Amygdala (tissue), 56 donors: ENCODE measurements around the gene CUEDC1.
A peak's percentile ranks its signal among the peaks of the same experiment; 100 is the strongest.

ENCODE experiments used
- DNase-seq, 56 donors: peaks; one replicate each; lab custom pipeline; 2025; lab: John Stamatoyannopoulos, UW

Gene CUEDC1

DNA sequence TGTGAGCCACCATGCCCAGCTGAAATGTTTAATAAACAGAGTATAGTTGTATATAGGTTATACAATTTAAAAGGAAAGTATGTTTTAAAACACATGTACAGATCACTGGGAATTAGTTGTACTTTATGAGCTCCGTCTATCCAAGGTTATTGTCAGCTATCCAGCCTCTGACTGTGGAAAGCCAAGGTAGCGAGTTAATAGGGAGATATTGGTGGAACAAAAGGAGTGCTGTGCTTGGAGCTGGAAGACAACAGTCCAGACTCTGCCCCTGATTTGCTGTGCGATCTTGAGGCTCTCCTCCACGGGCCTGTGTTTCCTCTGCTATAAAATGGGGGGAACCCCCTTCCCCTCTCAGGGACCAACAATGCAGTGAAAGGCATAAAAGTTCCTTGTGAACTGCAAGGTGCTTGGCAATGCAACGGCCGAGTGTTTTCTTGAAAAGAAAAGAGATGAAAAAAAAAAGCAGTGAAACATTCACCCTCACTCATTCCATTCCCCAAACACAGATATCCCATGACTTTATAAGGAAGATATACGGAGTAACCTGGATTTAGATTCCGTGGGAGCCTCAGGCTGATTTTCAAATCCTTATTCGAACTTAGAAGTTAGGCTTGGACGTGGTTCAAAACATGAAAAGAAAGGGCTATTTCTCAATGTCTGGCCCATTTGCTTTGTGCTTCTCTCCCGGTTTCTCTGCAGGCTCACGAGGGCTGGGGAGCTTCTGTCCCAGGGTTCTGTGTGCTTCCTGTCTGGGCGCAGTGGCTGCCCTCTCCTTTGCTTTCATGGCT lies 34.1 kb downstream of the CUEDC1 start:
- DNase-seq = peak in 18 of 56 donors; percentile 18 to 58 (median 33)

DNA sequence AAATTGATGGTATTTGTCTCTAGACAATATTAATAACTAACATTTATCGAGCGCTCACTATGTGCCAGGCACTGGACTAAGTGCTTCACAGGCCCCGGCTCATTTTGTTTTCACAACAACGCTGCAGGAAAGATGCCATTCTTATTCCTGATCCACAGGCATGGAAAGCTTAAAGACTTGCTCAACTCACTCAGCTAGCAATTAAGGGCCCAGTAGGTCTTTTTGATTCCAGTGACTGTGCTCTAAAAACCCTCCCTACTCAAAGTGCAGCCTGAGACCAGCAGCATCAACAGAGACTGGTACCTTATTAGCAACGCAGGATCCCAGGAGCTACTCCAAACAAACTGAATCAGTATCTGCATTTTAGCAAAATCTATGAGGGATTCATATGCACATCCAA lies 35.3 kb downstream of the CUEDC1 start:
- DNase-seq = no peak

- no peak for DNase-seq
Measured at GRCh38 chr17:57918017-57918895, 37.0 kb downstream of the CUEDC1 start.

DNA sequence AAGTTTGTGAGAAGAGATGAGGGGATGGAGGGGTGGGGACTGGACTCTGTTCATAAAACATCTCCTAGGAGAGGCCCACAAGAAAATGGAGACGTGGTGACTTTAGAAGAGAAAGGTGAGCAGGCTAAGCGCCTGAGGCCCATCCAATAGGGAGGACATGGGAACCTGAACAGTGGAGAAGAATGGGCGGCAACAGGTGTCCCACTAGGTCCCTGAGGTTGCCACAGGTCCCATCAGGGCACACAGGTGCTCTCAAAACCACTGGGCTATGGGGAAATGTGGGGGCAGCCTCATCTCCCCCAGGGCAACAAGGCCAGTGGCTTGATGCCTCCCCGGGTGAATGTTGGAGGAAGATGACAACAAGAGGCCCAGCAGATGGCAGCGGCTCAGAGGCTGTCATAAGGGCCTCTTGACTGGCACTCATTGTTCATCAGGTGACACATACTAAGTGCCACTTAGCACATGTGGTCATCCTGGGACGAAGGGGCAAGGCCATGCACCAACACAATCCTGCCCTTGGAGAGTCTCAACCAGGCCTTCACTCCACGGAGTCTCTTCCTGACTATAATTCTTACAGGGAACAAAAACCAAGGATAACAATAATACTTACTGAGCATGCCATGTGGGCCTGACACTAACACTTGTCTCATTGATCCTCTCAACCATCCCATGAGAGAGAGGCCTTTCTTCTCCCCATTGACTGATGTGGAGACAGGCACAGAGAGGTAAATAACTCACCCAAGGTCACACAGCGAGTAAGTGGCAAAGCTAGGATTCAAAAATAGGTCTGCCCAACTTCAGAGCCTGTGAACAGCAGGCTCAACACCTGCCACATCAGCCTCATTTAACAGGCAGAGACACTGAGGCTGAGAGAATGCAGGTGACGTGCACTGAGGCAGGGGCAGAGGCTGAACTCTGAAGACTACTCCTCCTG lies 38.0 kb downstream of the CUEDC1 start:
- DNase-seq = peak in 24 of 56 donors; percentile 11 to 74 (median 48)

DNA sequence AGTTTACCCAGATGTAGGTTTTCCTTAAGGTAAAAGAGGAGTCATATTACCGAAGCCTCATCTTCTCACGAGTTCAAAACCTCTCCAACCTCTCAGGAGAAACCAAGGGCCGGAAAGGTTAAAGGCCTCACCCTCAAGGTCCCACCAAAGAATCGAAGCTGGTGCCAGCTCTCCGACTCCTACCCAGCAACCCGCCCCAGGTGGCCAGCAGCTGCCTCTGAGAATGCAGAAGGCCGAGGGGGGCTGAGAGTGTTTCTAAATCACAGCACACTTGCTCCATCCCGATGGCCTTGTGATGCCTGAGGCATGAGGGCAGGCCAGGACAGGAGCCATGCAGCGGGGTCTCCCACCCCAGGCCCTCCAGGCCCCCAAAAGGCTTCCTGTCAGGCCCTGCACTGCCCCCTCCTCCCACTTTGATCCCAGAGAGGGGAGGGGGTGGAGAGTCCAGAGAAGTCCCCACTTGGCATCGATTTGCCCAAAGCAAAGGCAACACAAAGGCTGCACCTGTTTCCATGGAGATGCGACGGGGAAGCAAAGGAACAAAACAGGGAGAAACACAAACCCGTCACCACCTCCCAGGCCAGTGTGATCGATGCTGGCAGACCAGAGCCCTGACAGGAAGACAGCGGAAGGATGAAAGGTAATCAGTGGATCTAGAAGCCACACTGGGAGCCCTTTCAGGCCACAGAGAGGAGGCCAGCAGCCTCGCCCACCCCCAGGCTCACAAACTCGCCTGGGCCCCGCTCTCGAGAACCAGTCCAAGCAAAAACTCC lies 39.0 kb downstream of the CUEDC1 start:
- DNase-seq = peak in 29 of 56 donors; percentile 25 to 67 (median 44)

- DNase-seq = peak in 3 of 56 donors; percentile 23 to 27 (median 26)
Measured at GRCh38 chr17:57915544-57915943, 39.7 kb downstream of the CUEDC1 start.

- no peak for DNase-seq
Measured at GRCh38 chr17:57914273-57915142, 40.7 kb downstream of the CUEDC1 start.

GRCh38 chr17:57913575-57914272 lies 41.5 kb downstream of the CUEDC1 start:
- DNase-seq = peak in 6 of 56 donors; percentile 18 to 48 (median 28)

DNA sequence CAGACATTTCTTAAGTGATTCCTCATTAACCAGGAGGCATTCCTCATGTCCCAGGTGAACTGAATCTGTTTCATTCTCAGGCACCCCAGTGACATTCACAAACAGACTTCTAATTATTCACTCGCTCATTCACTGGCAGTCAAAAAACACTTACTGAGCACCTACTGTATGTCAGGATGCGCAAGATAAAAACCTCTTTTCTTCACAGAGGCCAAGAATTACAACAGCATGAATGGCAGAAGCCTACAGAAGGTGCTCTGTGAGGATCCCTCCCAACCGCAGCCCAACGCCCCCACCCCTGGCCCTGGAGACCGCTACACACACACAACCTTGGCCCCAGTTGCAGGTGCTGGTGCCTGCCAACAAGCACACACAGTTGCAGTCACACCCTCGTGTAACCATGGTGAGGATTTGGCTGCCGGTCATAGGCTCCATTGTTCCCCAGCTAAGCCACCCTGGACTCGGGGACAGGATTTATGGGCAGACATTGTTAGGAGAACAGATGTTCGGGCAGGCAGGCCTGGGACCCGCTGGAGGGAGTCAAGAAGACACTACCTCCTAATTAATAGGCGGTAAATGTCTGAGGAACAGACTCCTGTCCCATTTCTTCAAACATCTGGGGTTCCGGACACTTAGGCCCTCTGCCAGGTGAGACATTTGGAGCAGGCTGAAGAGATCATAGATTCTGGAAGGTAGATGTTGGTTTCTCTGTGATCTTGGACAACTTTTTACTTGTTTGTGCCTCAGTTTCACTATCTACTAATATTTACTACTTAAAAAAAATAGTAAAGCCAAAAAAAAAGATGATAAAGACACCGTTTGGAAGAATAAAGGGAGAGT lies 43.2 kb downstream of the CUEDC1 start:
- peak in 54 of 56 donors; percentile 41 to 97 (median 87) for DNase-seq

- DNase-seq = no peak
Measured at GRCh38 chr17:57910462-57911420, 44.5 kb downstream of the CUEDC1 start.

- DNase-seq = no peak
Measured at GRCh38 chr17:57909551-57909950, 45.7 kb downstream of the CUEDC1 start.

GRCh38 chr17:57908278-57908677 lies 46.9 kb downstream of the CUEDC1 start:
- DNase-seq = no peak

DNA sequence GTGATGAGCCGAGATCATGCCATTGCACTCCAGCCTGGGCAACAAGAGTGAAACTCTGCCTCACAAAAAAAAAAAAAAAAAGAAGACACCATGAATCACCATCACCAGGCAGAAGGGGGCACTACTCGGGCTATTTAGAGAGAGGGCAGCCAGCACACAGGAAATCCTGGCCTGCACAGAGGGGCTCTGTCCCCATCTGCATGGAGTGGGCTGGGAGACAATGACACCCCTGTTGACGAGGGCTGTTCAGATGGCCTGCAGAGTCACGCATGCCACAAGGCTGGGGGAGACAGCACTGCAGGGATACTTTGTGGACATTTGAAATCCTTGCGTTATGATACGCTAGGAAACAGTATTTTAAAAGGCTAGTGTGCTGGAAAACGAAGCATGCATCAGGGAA lies 48.3 kb downstream of the CUEDC1 start:
- peak in 52 of 56 donors; percentile 40 to 95 (median 80) for DNase-seq

DNA sequence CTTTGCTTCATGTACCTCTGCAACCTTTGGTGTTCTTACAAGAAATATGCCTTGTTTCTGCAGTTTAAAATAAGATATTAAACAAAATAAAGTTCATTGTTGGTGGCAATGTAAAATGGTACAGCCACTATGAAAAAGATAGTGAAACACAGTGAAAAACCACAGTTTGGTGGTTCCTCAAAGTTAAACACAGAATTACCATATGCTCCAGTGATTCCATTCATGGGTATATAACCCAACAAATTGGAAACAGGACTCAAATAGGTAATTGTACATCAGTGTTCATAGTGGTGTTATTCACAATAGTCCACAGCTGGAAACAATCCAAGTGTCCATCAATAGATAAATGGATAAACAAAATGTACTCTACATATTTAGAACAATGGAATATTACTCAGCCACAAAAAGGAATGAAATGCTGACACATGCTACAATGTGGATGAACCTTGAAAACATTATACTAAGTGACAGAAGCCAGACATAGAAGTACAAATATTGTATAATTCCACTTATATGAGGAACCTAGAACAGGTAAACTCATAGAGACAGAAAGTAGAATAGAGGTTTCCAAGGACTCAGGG lies 49.2 kb downstream of the CUEDC1 start:
- DNase-seq = no peak

GRCh38 chr17:57903961-57904360 lies 51.3 kb downstream of the CUEDC1 start:
- no peak for DNase-seq
